Measurements from ENCODE around the gene C4orf51. TPM values are rescaled to one million over a fixed set of nuclear protein-coding genes. Genes with fewer than 3 reads are reported as not detected.

C4orf51 gene
- total RNA-seq, 1 donor from 2014 or later, result not detected

DNA sequence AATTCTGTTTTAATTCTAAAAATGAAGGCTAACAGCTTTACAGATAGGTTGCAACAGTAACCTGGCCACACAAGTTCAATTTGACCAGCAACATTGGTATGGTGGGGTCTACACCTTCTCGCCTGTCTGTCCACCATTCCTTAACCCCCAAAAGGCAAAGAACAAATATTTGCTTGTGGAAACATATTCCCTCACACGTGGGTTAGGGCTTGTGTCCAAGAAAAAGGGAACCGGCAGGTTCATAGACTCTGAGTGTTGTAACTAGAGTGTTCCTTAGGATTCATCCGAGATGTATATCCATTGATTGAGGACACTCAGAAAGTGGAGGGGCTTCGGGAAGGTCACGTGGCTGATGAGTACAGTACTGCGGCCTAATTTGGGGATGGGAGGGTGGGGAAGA lies 54.1 kb downstream of the C4orf51 start:
- no peak for DNase-seq (ENCODE audit: extremely low spot score, unreplicated experiment)
- Mint-ChIP-seq H3K9me3 (ENCODE audit: unreplicated experiment) (no peaks in the 10 kb centered on the region), H3K27ac (ENCODE audit: unreplicated experiment) (peak overlapping the region; percentile 99), H3K4me3 (ENCODE audit: unreplicated experiment) (no peak overlapping the region), H3K4me1 (ENCODE audit: unreplicated experiment) (peaks cover 57% of the 10 kb centered on the region), H3K27me3 (ENCODE audit: unreplicated experiment) (no peaks in the 10 kb centered on the region), H3K36me3 (ENCODE audit: unreplicated experiment) (no peaks in the 10 kb centered on the region)
- TF ChIP-seq, protein P1, sequence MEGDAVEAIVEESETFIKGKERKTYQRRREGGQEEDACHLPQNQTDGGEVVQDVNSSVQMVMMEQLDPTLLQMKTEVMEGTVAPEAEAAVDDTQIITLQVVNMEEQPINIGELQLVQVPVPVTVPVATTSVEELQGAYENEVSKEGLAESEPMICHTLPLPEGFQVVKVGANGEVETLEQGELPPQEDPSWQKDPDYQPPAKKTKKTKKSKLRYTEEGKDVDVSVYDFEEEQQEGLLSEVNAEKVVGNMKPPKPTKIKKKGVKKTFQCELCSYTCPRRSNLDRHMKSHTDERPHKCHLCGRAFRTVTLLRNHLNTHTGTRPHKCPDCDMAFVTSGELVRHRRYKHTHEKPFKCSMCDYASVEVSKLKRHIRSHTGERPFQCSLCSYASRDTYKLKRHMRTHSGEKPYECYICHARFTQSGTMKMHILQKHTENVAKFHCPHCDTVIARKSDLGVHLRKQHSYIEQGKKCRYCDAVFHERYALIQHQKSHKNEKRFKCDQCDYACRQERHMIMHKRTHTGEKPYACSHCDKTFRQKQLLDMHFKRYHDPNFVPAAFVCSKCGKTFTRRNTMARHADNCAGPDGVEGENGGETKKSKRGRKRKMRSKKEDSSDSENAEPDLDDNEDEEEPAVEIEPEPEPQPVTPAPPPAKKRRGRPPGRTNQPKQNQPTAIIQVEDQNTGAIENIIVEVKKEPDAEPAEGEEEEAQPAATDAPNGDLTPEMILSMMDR (IDR thresholded peaks at IDR 0.05), result no peak

DNA sequence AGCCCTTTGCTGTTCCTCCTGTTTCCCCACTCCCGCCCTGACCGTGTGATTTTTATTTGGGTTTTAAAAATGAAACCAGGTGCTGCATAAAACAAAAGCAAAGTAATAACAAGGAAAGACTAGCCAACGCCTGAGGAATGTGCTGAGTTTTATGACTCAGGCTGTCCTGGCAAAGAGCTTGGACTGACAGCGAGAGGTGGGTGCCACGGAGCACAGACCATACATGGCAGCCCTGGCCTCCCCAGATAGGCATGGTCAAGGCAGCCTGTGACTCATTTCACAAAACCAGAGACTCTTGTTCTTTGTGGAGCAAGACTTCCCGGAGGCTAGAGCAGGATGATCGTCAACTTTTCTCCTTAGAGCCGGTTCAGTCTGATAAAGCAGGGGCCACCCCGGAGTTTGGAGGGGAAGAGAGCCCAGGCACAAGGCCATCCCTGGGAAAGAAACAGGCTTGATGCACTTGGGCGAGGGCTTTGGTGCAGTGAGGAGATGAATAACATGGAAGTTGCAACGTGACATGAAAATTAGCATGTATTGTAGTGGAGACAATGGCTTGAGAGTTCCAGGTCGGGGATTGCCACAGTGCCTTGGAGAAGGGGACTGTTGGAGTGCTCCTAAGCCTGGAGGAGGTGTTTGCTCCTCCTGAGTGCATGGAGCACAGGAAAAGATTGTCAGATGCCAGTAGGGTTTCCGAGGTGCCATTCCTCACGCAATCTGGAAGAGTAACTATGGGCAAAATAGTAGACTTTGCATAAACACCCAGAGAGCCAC lies 54.8 kb downstream of the C4orf51 start:
- H3K4me3 Mint-ChIP-seq (ENCODE audit: unreplicated experiment), result peak overlapping the region; percentile 45
- H3K27ac Mint-ChIP-seq (ENCODE audit: unreplicated experiment), result peak overlapping the region; percentile 99
- no peaks in the 10 kb centered on the region for H3K27me3 Mint-ChIP-seq (ENCODE audit: unreplicated experiment)
- H3K4me1 Mint-ChIP-seq (ENCODE audit: unreplicated experiment), result peaks cover 57% of the 10 kb centered on the region
- TF ChIP-seq, protein P1 (IDR thresholded peaks at IDR 0.05), result no peak
- no peak for DNase-seq (ENCODE audit: extremely low spot score, unreplicated experiment)
- no peaks in the 10 kb centered on the region for H3K9me3 Mint-ChIP-seq (ENCODE audit: unreplicated experiment)
- H3K36me3 Mint-ChIP-seq (ENCODE audit: unreplicated experiment), result no peaks in the 10 kb centered on the region

DNA sequence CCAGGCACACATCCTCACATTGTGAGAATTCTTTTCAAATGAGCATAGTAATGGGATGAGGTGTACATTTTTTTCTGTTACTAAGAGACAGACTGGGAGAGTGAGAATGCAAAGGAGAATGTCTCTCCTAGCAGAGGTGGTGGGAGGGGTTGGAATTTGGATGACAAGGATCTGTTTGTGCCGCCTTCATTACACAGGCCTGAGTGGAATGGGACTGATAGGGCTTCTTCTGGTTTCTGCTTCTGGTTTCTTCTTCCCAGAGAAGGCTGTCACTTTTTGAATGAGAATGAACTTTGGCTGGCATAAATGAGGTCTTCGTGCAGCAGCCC lies 55.4 kb downstream of the C4orf51 start:
- Mint-ChIP-seq H3K4me3 (ENCODE audit: unreplicated experiment) (peak overlapping the region; percentile 45), H3K4me1 (ENCODE audit: unreplicated experiment) (peaks cover 57% of the 10 kb centered on the region), H3K36me3 (ENCODE audit: unreplicated experiment) (no peaks in the 10 kb centered on the region), H3K9me3 (ENCODE audit: unreplicated experiment) (no peaks in the 10 kb centered on the region), H3K27ac (ENCODE audit: unreplicated experiment) (peak overlapping the region; percentile 99), H3K27me3 (ENCODE audit: unreplicated experiment) (no peaks in the 10 kb centered on the region)
- DNase-seq (ENCODE audit: extremely low spot score, unreplicated experiment), result no peak
- TF ChIP-seq, protein P1 (IDR thresholded peaks at IDR 0.05), result no peak

DNA sequence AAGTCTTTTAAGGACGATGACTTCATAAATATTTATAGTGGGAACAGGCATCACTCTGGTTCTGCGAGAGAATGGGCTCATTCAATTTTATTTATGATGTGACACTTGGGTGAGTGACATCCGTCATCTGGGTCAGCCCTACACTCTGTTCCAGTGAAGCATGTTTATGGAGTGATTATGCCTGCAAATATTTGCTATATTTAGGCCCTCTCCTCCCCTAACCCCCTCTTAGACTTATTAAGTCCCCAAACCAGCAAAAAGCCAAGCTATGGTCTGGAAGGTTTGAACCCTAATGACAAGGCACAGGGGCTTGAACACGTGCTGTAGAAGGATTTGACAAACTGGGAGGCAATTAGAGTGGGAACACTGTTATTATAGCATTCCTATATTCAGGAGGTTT lies 55.9 kb downstream of the C4orf51 start:
- H3K27me3 Mint-ChIP-seq (ENCODE audit: unreplicated experiment), result no peaks in the 10 kb centered on the region
- H3K27ac Mint-ChIP-seq (ENCODE audit: unreplicated experiment), result peak overlapping the region; percentile 99
- H3K4me1 Mint-ChIP-seq (ENCODE audit: unreplicated experiment), result peaks cover 59% of the 10 kb centered on the region
- no peak for DNase-seq (ENCODE audit: extremely low spot score, unreplicated experiment)
- TF ChIP-seq, protein P1 (IDR thresholded peaks at IDR 0.05), result no peak
- no peaks in the 10 kb centered on the region for H3K36me3 Mint-ChIP-seq (ENCODE audit: unreplicated experiment)
- no peaks in the 10 kb centered on the region for H3K9me3 Mint-ChIP-seq (ENCODE audit: unreplicated experiment)
- no peak overlapping the region for H3K4me3 Mint-ChIP-seq (ENCODE audit: unreplicated experiment)

DNA sequence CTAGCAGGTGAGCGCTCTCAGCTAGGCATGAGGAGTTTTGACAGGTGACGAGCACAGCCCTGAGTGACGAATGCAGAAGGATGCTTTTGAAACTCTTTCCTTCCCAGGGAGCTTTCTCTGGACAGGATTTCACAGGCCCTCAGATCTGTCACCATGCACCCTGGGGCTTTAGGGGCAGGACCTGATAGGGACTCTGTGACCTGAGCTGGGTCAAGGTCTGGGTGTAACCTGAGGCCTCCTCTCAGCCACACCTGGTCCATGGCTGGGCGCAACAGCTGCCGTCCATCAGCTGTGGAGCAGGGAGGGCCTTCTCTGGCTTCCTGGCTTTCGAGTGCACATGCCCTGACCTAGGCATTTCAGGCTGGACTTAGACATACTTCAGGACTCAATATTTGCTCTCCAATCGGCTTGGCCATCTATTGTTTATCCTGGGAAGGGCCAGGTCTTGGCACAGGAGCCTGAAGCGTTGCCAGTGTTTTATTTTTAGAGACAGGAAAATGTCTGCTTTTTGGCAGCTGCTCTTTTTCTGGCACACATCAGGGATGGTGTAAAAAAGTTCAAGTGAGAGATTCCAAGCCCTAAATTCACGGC lies 56.4 kb downstream of the C4orf51 start:
- H3K4me1 Mint-ChIP-seq (ENCODE audit: unreplicated experiment), result peaks cover 59% of the 10 kb centered on the region
- no peaks in the 10 kb centered on the region for H3K27me3 Mint-ChIP-seq (ENCODE audit: unreplicated experiment)
- no peak overlapping the region for H3K4me3 Mint-ChIP-seq (ENCODE audit: unreplicated experiment)
- TF ChIP-seq, protein P1 (IDR thresholded peaks at IDR 0.05), result no peak
- peak overlapping the region; percentile 99 for H3K27ac Mint-ChIP-seq (ENCODE audit: unreplicated experiment)
- H3K9me3 Mint-ChIP-seq (ENCODE audit: unreplicated experiment), result no peaks in the 10 kb centered on the region
- DNase-seq (ENCODE audit: extremely low spot score, unreplicated experiment), result no peak
- H3K36me3 Mint-ChIP-seq (ENCODE audit: unreplicated experiment), result no peaks in the 10 kb centered on the region

All from osteocyte (in vitro differentiated cells).